SK-N-SH (cell line): ENCODE data around the gene TRIOBP. TPM values are rescaled to one million over a fixed set of nuclear protein-coding genes. Genes with fewer than 3 reads are reported as not detected.
"Not testable (repeated sequence)": the region's sequence is repeated elsewhere in the genome, so short reads cannot be mapped to it uniquely, and the experiment has no call there.

Experiments
- CTCF ChIA-PET: fragments of 300-600, 350-600 bp; formaldehyde crosslinking; extraction: SDS; loops from one replicate; lab custom pipeline; 2021; lab: Yijun Ruan, JAX
- POLR2A ChIA-PET: fragments of 350-600 bp; sonication (Branson Sonifier 250); formaldehyde crosslinking; extraction: SDS; loops from one replicate; lab custom pipeline; 2020; ENCODE audit warnings: antibody characterized with exemption, inconsistent platforms; lab: Yijun Ruan, JAX
- DNase-seq: peaks from one replicate; pipeline ENCODE4 v3.0.0; 2012
- H2AFZ ChIP-seq: fragments of 200-600 bp; sonication (generic); 2 replicates; pipeline ENCODE4 v1.8.1; 2016; ENCODE audit warnings: antibody characterized with exemption, mild to moderate bottlenecking, low read depth
- H3F3A ChIP-seq: fragments of 200-600 bp; sonication (generic); replicated peaks from 2 replicates; pipeline ENCODE3; 2016; ENCODE audit warnings: antibody characterized with exemption, mild to moderate bottlenecking; ENCODE audit not compliant: insufficient read depth
- H3K27ac ChIP-seq, 2 experiments: fragments of 200-500 bp in 1 of 2; fragments of 200-600 bp in 1 of 2; sonication (Bioruptor generic) in 1 of 2; sonication (generic), shearing (Covaris generic) in 1 of 2; 2 replicates each; pipeline versions ENCODE4 v1.5.1 to v1.6.1; 2014 to 2016; ENCODE audit warnings: low read depth in 2 of 2, inconsistent platforms in 1 of 2, low read length in 1 of 2, mild to moderate bottlenecking in 1 of 2, mixed read lengths in 1 of 2
- H3K27me3 ChIP-seq: fragments of 200-600 bp; sonication (generic), shearing (Covaris generic); 2 replicates; pipeline ENCODE4 v1.6.1; 2016; ENCODE audit warnings: mixed run types; ENCODE audit not compliant: insufficient read depth
- H3K36me3 ChIP-seq, 2 experiments: fragments of 200-500 bp in 1 of 2; fragments of 200-600 bp in 1 of 2; sonication (Bioruptor generic) in 1 of 2; sonication (generic) in 1 of 2; replicated peaks in 1 of 2; 2 replicates each; pipeline versions ENCODE3 to v1.5.1; 2014 to 2016; ENCODE audit warnings: low read length in 1 of 2, mild to moderate bottlenecking in 1 of 2; ENCODE audit not compliant: insufficient read depth in 2 of 2, control insufficient read depth in 1 of 2
- H3K4me1 ChIP-seq, 2 experiments: fragments of 200-500 bp in 1 of 2; fragments of 200-600 bp in 1 of 2; sonication (Bioruptor generic) in 1 of 2; sonication (generic), shearing (Covaris generic) in 1 of 2; 2 replicates each; pipeline versions ENCODE4 v1.5.1 to v1.6.1; 2014 to 2016; ENCODE audit warnings: low read depth in 1 of 2, low read length in 1 of 2, mixed run types in 1 of 2; ENCODE audit not compliant: insufficient read depth in 2 of 2, control insufficient read depth in 1 of 2
- H3K4me2 ChIP-seq: fragments of 200-600 bp; sonication (generic), shearing (Covaris generic); 2 replicates; pipeline ENCODE4 v1.6.1; 2017; ENCODE audit warnings: mixed run types
- H3K4me3 ChIP-seq, 2 experiments: fragments of 200-500 bp in 1 of 2; fragments of 200-600 bp in 1 of 2; sonication (Bioruptor generic) in 1 of 2; sonication (generic), shearing (Covaris generic) in 1 of 2; 2 replicates each; pipeline versions ENCODE4 v1.5.1 to v1.8.1; 2014 to 2016; ENCODE audit warnings: low read depth in 2 of 2, inconsistent platforms in 1 of 2, low read length in 1 of 2, mild to moderate bottlenecking in 1 of 2, mixed read lengths in 1 of 2, moderate library complexity in 1 of 2
- H3K79me2 ChIP-seq: fragments of 200-600 bp; sonication (generic); 2 replicates; pipeline ENCODE4 v1.8.1; 2017; ENCODE audit warnings: mild to moderate bottlenecking; ENCODE audit not compliant: insufficient read depth
- H3K9ac ChIP-seq: fragments of 200-600 bp; sonication (generic); 2 replicates; pipeline ENCODE4 v1.6.1; 2017; ENCODE audit warnings: mixed run types
- H3K9me2 ChIP-seq: fragments of 200-600 bp; sonication (generic); 2 replicates; pipeline ENCODE4 v1.6.1; 2017; ENCODE audit warnings: mixed run types
- H3K9me3 ChIP-seq: fragments of 200-600 bp; sonication (generic); 2 replicates; pipeline ENCODE4 v1.6.1; 2017; ENCODE audit warnings: mixed run types, mild to moderate bottlenecking, moderate library complexity
- H4K20me1 ChIP-seq: fragments of 200-600 bp; sonication (generic); 2 replicates; pipeline ENCODE4 v1.6.1; 2017; ENCODE audit warnings: mild to moderate bottlenecking, mixed run types; ENCODE audit not compliant: insufficient read depth
- CHD2 ChIP-seq: fragments of 150-350 bp; IDR thresholded peaks from 2 replicates; pipeline ENCODE4 v1.6.1; 2018; ENCODE audit warnings: low read length; ENCODE audit not compliant: partially characterized antibody
- ELF1 ChIP-seq: IDR thresholded peaks from 2 replicates; pipeline ENCODE4 v1.4.0; 2012
- EP300 ChIP-seq, 2 experiments: IDR thresholded peaks; 2 replicates each; pipeline versions ENCODE4 v1.4.0 to v1.6.1; 2012; ENCODE audit warnings: borderline replicate concordance in 1 of 2, low read depth in 1 of 2, low read length in 1 of 2
- FOSL2 ChIP-seq: IDR thresholded peaks from 2 replicates; pipeline ENCODE4 v1.4.0; 2012; ENCODE audit warnings: low read depth, mild to moderate bottlenecking, moderate library complexity, borderline replicate concordance
- FOXJ3 ChIP-seq: sonication (generic); formaldehyde crosslinking; IDR thresholded peaks from 2 replicates; pipeline ENCODE4 v1.5.1; 2020; ENCODE audit warnings: mild to moderate bottlenecking, missing genetic modification reagents
- JUND ChIP-seq: IDR thresholded peaks from 2 replicates; pipeline ENCODE4 v1.4.0; 2012
- MXI1 ChIP-seq: IDR thresholded peaks from 2 replicates; pipeline ENCODE4 v1.6.1; 2012; ENCODE audit warnings: mild to moderate bottlenecking, low read depth, low read length, improper control_type of control experiment
- SIN3A ChIP-seq: IDR thresholded peaks from 2 replicates; pipeline ENCODE4 v1.6.1; 2012; ENCODE audit warnings: low read depth, mild to moderate bottlenecking, low read length, moderate library complexity, borderline replicate concordance
- TAF1 ChIP-seq: IDR thresholded peaks from 2 replicates; pipeline ENCODE4 v1.6.1; 2012; ENCODE audit warnings: low read depth, mild to moderate bottlenecking, low read length, moderate library complexity, borderline replicate concordance
- TCF12 ChIP-seq: IDR thresholded peaks from 2 replicates; pipeline ENCODE4 v1.4.0; 2012
- TEAD4 ChIP-seq: IDR thresholded peaks from 2 replicates; pipeline ENCODE4 v1.4.0; 2012; ENCODE audit warnings: mild to moderate bottlenecking, borderline replicate concordance; ENCODE audit not compliant: insufficient read depth
- YY1 ChIP-seq: IDR thresholded peaks from 2 replicates; pipeline ENCODE4 v1.4.0; 2012; ENCODE audit warnings: low read depth, mild to moderate bottlenecking
- WGBS: methylation state at CpG from one replicate; pipeline ENCODE4 v1.1.6; 2017; ENCODE audit warnings: low lambda C conversion rate; 5-methylcytosine and 5-hydroxymethylcytosine counted together
- polyA plus RNA-seq, 3 experiments: library from polyadenylated mRNA; depleted of rRNA; stranded (reverse); fragments of >200 nt; gene quantifications; 2 replicates each; pipeline ENCODE4 v1.2.3, GENCODE V29; 2012
- TF ChIP-seq, protein P1 (sequence below): fragments of 150-350 bp; IDR thresholded peaks from 2 replicates; pipeline ENCODE4 v1.6.1; 2017; ENCODE audit warnings: antibody characterized with exemption, low read length, low read depth, borderline replicate concordance
- TF ChIP-seq, protein P2 (sequence below): fragments of 150-350 bp; IDR thresholded peaks from 2 replicates; pipeline ENCODE4 v1.6.1; 2016; ENCODE audit warnings: mild to moderate bottlenecking, low read depth, low read length
- TF ChIP-seq, protein P3 (sequence below): IDR thresholded peaks from 2 replicates; pipeline ENCODE4 v1.4.0; 2012; ENCODE audit warnings: low read depth, borderline replicate concordance
- TF ChIP-seq, protein P4 (sequence below): IDR thresholded peaks from 2 replicates; pipeline ENCODE4 v1.4.0; 2012; ENCODE audit warnings: low read depth
- TF ChIP-seq, protein P5 (sequence below): IDR thresholded peaks from 2 replicates; pipeline ENCODE4 v1.6.1; 2012; ENCODE audit warnings: mild to moderate bottlenecking, low read depth, low read length, moderate library complexity

Gene TRIOBP
- polyA plus RNA-seq, 1 of the 3 experiments (the other 2 are of a cell fraction), result 43.6 TPM

DNA sequence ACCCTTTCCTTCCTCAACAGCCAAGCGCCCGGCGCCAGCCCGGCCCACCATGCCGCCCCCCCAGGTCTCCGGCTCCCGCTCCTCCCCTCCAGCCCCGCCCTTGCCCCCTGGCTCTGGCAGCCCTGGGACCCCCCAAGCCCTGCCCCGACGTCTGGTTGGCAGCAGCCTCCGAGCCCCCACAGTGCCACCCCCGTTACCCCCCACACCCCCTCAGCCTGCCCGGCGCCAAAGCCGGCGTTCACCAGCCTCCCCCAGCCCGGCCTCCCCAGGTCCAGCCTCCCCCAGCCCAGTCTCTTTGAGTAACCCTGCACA, 41.6 kb upstream of the TRIOBP start:
- H2AFZ ChIP-seq, result no peak overlapping the region
- H3K9ac ChIP-seq, result no peak overlapping the region
- no peak overlapping the region for H3K4me2 ChIP-seq
- no peaks in the 10 kb centered on the region for H3K9me2 ChIP-seq
- no peak for DNase-seq
- POLR2A ChIA-PET, result no interaction called here
- H3K27ac ChIP-seq, result no peak overlapping the region
- peaks cover 2 to 7% of the 10 kb centered on the region in 2 experiments for H3K36me3 ChIP-seq
- H3K9me3 ChIP-seq, result no peaks in the 10 kb centered on the region
- peaks cover 12% of the 10 kb centered on the region for H3K79me2 ChIP-seq
- CTCF ChIA-PET, result interaction anchor here (3.5 to 44.3 kb wide), 2 partner anchors 21 to 26 kb away, joined by 11 to 898 read pairs; partner anchors contain the start of gene SH3BP1
- H4K20me1 ChIP-seq, result peaks cover 9% of the 10 kb centered on the region; the same call in 1 of the 2 replicates
- H3K4me3 ChIP-seq, result no peak overlapping the region
- H3K27me3 ChIP-seq, result no peaks in the 10 kb centered on the region
- peaks cover 10% of the 10 kb centered on the region for H3F3A ChIP-seq
- H3K4me1 ChIP-seq, result peaks cover 5 to 18% of the 10 kb centered on the region in 2 experiments; a peak in 2 of 4 replicates
- TF ChIP-seq, protein P1, sequence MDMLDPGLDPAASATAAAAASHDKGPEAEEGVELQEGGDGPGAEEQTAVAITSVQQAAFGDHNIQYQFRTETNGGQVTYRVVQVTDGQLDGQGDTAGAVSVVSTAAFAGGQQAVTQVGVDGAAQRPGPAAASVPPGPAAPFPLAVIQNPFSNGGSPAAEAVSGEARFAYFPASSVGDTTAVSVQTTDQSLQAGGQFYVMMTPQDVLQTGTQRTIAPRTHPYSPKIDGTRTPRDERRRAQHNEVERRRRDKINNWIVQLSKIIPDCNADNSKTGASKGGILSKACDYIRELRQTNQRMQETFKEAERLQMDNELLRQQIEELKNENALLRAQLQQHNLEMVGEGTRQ, result no peak
- TF ChIP-seq, protein P2, sequence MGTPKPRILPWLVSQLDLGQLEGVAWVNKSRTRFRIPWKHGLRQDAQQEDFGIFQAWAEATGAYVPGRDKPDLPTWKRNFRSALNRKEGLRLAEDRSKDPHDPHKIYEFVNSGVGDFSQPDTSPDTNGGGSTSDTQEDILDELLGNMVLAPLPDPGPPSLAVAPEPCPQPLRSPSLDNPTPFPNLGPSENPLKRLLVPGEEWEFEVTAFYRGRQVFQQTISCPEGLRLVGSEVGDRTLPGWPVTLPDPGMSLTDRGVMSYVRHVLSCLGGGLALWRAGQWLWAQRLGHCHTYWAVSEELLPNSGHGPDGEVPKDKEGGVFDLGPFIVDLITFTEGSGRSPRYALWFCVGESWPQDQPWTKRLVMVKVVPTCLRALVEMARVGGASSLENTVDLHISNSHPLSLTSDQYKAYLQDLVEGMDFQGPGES, result no peak
- TF ChIP-seq ELF1 (no peak), EP300 (IDR thresholded peaks at IDR 0.05; ENCODE audit: borderline replicate concordance in 1 of 2, low read depth in 1 of 2, low read length in 1 of 2) (no peak), TAF1 (no peak), TCF12 (no peak), TEAD4 (no peak), YY1 (no peak), JUND (no peak), FOXJ3 (CRISPR knock-in tag) (no peak), CHD2 (no peak), MXI1 (no peak), FOSL2 (no peak), SIN3A (no peak)
- TF ChIP-seq, protein P3, sequence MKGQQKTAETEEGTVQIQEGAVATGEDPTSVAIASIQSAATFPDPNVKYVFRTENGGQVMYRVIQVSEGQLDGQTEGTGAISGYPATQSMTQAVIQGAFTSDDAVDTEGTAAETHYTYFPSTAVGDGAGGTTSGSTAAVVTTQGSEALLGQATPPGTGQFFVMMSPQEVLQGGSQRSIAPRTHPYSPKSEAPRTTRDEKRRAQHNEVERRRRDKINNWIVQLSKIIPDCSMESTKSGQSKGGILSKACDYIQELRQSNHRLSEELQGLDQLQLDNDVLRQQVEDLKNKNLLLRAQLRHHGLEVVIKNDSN, result no peak
- TF ChIP-seq, protein P4, sequence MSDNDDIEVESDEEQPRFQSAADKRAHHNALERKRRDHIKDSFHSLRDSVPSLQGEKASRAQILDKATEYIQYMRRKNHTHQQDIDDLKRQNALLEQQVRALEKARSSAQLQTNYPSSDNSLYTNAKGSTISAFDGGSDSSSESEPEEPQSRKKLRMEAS, result no peak
- TF ChIP-seq, protein P5, sequence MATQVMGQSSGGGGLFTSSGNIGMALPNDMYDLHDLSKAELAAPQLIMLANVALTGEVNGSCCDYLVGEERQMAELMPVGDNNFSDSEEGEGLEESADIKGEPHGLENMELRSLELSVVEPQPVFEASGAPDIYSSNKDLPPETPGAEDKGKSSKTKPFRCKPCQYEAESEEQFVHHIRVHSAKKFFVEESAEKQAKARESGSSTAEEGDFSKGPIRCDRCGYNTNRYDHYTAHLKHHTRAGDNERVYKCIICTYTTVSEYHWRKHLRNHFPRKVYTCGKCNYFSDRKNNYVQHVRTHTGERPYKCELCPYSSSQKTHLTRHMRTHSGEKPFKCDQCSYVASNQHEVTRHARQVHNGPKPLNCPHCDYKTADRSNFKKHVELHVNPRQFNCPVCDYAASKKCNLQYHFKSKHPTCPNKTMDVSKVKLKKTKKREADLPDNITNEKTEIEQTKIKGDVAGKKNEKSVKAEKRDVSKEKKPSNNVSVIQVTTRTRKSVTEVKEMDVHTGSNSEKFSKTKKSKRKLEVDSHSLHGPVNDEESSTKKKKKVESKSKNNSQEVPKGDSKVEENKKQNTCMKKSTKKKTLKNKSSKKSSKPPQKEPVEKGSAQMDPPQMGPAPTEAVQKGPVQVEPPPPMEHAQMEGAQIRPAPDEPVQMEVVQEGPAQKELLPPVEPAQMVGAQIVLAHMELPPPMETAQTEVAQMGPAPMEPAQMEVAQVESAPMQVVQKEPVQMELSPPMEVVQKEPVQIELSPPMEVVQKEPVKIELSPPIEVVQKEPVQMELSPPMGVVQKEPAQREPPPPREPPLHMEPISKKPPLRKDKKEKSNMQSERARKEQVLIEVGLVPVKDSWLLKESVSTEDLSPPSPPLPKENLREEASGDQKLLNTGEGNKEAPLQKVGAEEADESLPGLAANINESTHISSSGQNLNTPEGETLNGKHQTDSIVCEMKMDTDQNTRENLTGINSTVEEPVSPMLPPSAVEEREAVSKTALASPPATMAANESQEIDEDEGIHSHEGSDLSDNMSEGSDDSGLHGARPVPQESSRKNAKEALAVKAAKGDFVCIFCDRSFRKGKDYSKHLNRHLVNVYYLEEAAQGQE, result no peak
- 85% methylated on average over 13 of the region's 17 CpGs for WGBS

DNA sequence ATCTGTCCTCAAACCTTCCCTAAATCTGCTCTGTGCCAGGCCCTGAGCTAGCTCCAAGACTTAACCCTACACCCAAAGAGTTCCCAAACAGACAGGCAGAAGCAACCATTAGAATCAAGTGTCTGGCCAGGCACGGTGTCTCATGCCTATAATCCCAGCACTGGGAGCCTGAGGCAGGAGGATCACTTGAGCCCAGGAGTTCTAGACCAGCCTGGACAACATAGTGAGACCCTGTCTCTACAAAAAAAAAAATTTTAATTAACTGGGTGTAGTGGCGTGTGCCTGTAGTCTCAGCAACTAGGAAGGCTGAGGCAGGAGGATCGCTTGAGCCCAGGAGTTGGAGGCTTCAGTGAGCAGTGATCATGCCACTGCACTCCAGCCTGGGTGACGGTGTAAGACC, 40.3 kb upstream of the TRIOBP start:
- not testable (repeated sequence) for H3K9ac ChIP-seq, H3K9me2 ChIP-seq, H3K27me3 ChIP-seq, H3K4me3 ChIP-seq, H3K36me3 ChIP-seq, H3K27ac ChIP-seq, DNase-seq, H3K4me2 ChIP-seq, H3K9me3 ChIP-seq, H2AFZ ChIP-seq
- CTCF ChIA-PET, result interaction anchor here (1.4 to 44.3 kb wide), 4 partner anchors 23 to 79 kb away, joined by 5 to 898 read pairs (median 67); partner anchors contain the start of genes NOL12 and SH3BP1
- Histone ChIP-seq H4K20me1 (peaks cover 18% of the 10 kb centered on the region; the same call in 1 of the 2 replicates), H3K4me1 (peaks cover 18 to 32% of the 10 kb centered on the region in 2 experiments; a peak in 3 of 4 replicates), H3F3A (peaks cover 18% of the 10 kb centered on the region), H3K79me2 (peaks cover 24% of the 10 kb centered on the region)
- 96% methylated on average over 4 of the region's 4 CpGs for WGBS
- POLR2A ChIA-PET, result interaction anchor here (0.9 kb wide), 1 partner anchor 13 kb away, joined by 3 read pairs; no protein-coding TSS in a partner anchor
